Transverse colon (tissue), 4 donors: ENCODE measurements around the gene PPP1R9B. TPM values are rescaled to one million over a fixed set of nuclear protein-coding genes. Genes with fewer than 3 reads are reported as not detected.

Experiments used
- DNase-seq: peaks from one replicate; pipeline ENCODE4 v3.0.0-alpha.2; 2019
- H3K27ac ChIP-seq, 4 donors: fragments of 200-600 bp; sonication (generic); 2 replicates each; pipeline ENCODE4 v1.5.1; 2016 to 2018; ENCODE audit warnings: inconsistent platforms in 4 of 4
- H3K27me3 ChIP-seq: fragments of 200-600 bp; sonication (generic); 2 replicates; pipeline ENCODE4 v1.5.1; 2017; ENCODE audit warnings: inconsistent platforms
- H3K36me3 ChIP-seq, 4 donors: fragments of 200-600 bp; sonication (generic); 2 replicates each; pipeline ENCODE4 v1.5.1; 2017 to 2019; ENCODE audit warnings: inconsistent platforms in 4 of 4
- H3K4me1 ChIP-seq, 4 donors: fragments of 200-600 bp; sonication (generic); 2 replicates each; pipeline ENCODE4 v1.5.1; 2017 to 2020; ENCODE audit warnings: inconsistent platforms in 4 of 4
- H3K4me3 ChIP-seq, 4 donors: fragments of 200-600 bp; sonication (generic); 1 replicate in 1 of 4; 2 replicates in 3 of 4; pipeline versions ENCODE4 v1.5.1 to v1.6.1; 2017 to 2019; ENCODE audit warnings: inconsistent platforms in 4 of 4
- H3K9me3 ChIP-seq, 2 donors: fragments of 200-600 bp; sonication (generic); 2 replicates each; pipeline ENCODE4 v1.5.1; 2017 to 2019; ENCODE audit warnings: inconsistent platforms in 2 of 2
- EP300 ChIP-seq: sonication (generic); formaldehyde crosslinking; IDR thresholded peaks from one replicate; pipeline ENCODE4 v1.6.1; 2017; ENCODE audit warnings: antibody characterized with exemption, low read depth
- POLR2A ChIP-seq: fragments of 450-650 bp; IDR thresholded peaks from one replicate; pipeline ENCODE4 v1.6.1; 2016; ENCODE audit warnings: antibody characterized with exemption, mild to moderate bottlenecking, moderate library complexity
- POLR2AphosphoS5 ChIP-seq, 3 donors: sonication (generic); formaldehyde crosslinking; IDR thresholded peaks; one replicate each; pipeline ENCODE4 v1.6.1; 2016; ENCODE audit warnings: antibody characterized with exemption in 3 of 3
- WGBS, 2 donors: methylation state at CpG; one replicate each; pipeline ENCODE4 v1.1.5; 2018; ENCODE audit warnings: low coverage in 1 of 2; 5-methylcytosine and 5-hydroxymethylcytosine counted together
- in situ Hi-C, 4 donors: fragments of 200-750 bp; cut with MboI; loops; one replicate each; pipeline versions ENCODE4 v1.15.0 to v1.15.1; 2017; ENCODE audit warnings: low sequenced_read_pairs in 3 of 4, low pct_ligation_motif_present in 1 of 4, low pct_unique_long_range_greater_than_20kb in 1 of 4
- intact Hi-C: fragments of 100-400 bp; cut with DNase I; formaldehyde crosslinking; loops from one replicate; pipeline ENCODE4 v1.15.1; 2023; ENCODE audit warnings: low total_unique reads
- total RNA-seq, 4 donors: library from RNA; depleted of rRNA; stranded (reverse); fragments of >200 nt; gene quantifications; one replicate each; pipeline ENCODE4 v1.1.0, GENCODE V29; 2016
- TF ChIP-seq, protein P1 (sequence below), 5 experiments: fragments of 200-600 bp in 3 of 5; fragments of 450-650 bp in 2 of 5; sonication (generic) in 3 of 5; IDR thresholded peaks; 1 replicate in 2 of 5; 2 replicates in 3 of 5; pipeline ENCODE4 v1.5.1; 2016 to 2017; ENCODE audit warnings: antibody characterized with exemption in 5 of 5, inconsistent platforms in 3 of 5, mild to moderate bottlenecking in 2 of 5, moderate library complexity in 1 of 5

The PPP1R9B gene
- total RNA-seq, 4 donors from 2014 or later, result 19.0 to 29.9 (median 27.7) TPM

- 12% methylated on average over 6 of the region's 6 CpGs; no CpG with 5 or more reads in 1 of the 2 donors for WGBS, 2 donors
- no peak overlapping the region for H3K4me3 ChIP-seq
- in situ Hi-C loops, result no loop called here
- H3K27ac ChIP-seq, result no peak overlapping the region
- intact Hi-C loops, result no loop called here
- peak; percentile 49 for DNase-seq
- H3K36me3 ChIP-seq, result no peaks in the 10 kb centered on the region
- TF ChIP-seq POLR2A (no peak), EP300 (no peak), POLR2AphosphoS5 (IDR thresholded peaks at IDR 0.05) (peak in 1 of 3 donors; percentile 8)
- TF ChIP-seq, protein P1, sequence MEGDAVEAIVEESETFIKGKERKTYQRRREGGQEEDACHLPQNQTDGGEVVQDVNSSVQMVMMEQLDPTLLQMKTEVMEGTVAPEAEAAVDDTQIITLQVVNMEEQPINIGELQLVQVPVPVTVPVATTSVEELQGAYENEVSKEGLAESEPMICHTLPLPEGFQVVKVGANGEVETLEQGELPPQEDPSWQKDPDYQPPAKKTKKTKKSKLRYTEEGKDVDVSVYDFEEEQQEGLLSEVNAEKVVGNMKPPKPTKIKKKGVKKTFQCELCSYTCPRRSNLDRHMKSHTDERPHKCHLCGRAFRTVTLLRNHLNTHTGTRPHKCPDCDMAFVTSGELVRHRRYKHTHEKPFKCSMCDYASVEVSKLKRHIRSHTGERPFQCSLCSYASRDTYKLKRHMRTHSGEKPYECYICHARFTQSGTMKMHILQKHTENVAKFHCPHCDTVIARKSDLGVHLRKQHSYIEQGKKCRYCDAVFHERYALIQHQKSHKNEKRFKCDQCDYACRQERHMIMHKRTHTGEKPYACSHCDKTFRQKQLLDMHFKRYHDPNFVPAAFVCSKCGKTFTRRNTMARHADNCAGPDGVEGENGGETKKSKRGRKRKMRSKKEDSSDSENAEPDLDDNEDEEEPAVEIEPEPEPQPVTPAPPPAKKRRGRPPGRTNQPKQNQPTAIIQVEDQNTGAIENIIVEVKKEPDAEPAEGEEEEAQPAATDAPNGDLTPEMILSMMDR (IDR thresholded peaks at IDR 0.05), result peak; percentile 36 to 61 (median 50)
- H3K4me1 ChIP-seq, result peaks cover 16 to 48% (median 34%) of the 10 kb centered on the region in 4 donors
- H3K27me3 ChIP-seq, result peaks cover 18% of the 10 kb centered on the region
- no peaks in the 10 kb centered on the region for H3K9me3 ChIP-seq
These were observed 35.6 kb downstream of the PPP1R9B start for GRCh38 chr17:50114849-50115357.

- intact Hi-C loops, result no loop called here
- H3K4me1 ChIP-seq, result peaks cover 16 to 48% (median 34%) of the 10 kb centered on the region in 4 donors
- WGBS, 2 donors, result 75% methylated on average over 4 of the region's 4 CpGs; no CpG with 5 or more reads in 1 of the 2 donors
These were observed 36.1 kb downstream of the PPP1R9B start for GRCh38 chr17:50114401-50114800.

GRCh38 chr17:50113624-50114320, 36.7 kb downstream of the PPP1R9B start:
- intact Hi-C loops, result no loop called here
- H3K4me1 ChIP-seq, result peaks cover 16 to 48% (median 34%) of the 10 kb centered on the region in 4 donors

More at GRCh38 chr17:50114401-50114800, 36.1 kb downstream of the PPP1R9B start:
- no peak overlapping the region for H3K27ac ChIP-seq
- no peak overlapping the region for H3K4me3 ChIP-seq
- H3K36me3 ChIP-seq, result no peaks in the 10 kb centered on the region
- H3K27me3 ChIP-seq, result peaks cover 18% of the 10 kb centered on the region
- TF ChIP-seq, protein P1 (IDR thresholded peaks at IDR 0.05), result no peak
- TF ChIP-seq POLR2AphosphoS5 (IDR thresholded peaks at IDR 0.05) (no peak), EP300 (no peak), POLR2A (no peak)
- H3K9me3 ChIP-seq, result no peaks in the 10 kb centered on the region
- in situ Hi-C loops, result no loop called here
- no peak for DNase-seq

GRCh38 chr17:50112694-50113093, 37.8 kb downstream of the PPP1R9B start:
- in situ Hi-C loops, result no loop called here
- WGBS, 2 donors, result 56% methylated on average over 10 of the region's 17 CpGs; no CpG with 5 or more reads in 1 of the 2 donors

More at GRCh38 chr17:50113624-50114320, 36.7 kb downstream of the PPP1R9B start:
- peaks cover 18% of the 10 kb centered on the region for H3K27me3 ChIP-seq
- H3K4me3 ChIP-seq, result no peak overlapping the region
- in situ Hi-C loops, result no loop called here
- TF ChIP-seq, protein P1 (IDR thresholded peaks at IDR 0.05), result no peak
- TF ChIP-seq POLR2A, result peak; percentile 8
- TF ChIP-seq EP300, result no peak
- no peaks in the 10 kb centered on the region for H3K9me3 ChIP-seq
- H3K27ac ChIP-seq, result peak overlapping the region in 1 of 4 donors; percentile 78
- no peak for DNase-seq
- 72% methylated on average over 7 of the region's 7 CpGs; no CpG with 5 or more reads in 1 of the 2 donors for WGBS, 2 donors
- no peaks in the 10 kb centered on the region for H3K36me3 ChIP-seq

More at GRCh38 chr17:50112694-50113093, 37.8 kb downstream of the PPP1R9B start:
- no peak for DNase-seq
- TF ChIP-seq POLR2A (no peak), EP300 (no peak), POLR2AphosphoS5 (IDR thresholded peaks at IDR 0.05) (peak in 1 of 3 donors; percentile 41)
- TF ChIP-seq, protein P1 (IDR thresholded peaks at IDR 0.05), result peak in 4 of 5 experiments; percentile 21 to 55 (median 34)
- peaks cover 0 to 5% (median 2%) of the 10 kb centered on the region in 4 donors for H3K36me3 ChIP-seq
- peaks cover 16 to 47% (median 34%) of the 10 kb centered on the region in 4 donors for H3K4me1 ChIP-seq
- intact Hi-C loops, result no loop called here
- peak overlapping the region; percentile 53 to 78 (median 62) for H3K27ac ChIP-seq
- H3K27me3 ChIP-seq, result peaks cover 18% of the 10 kb centered on the region
- no peak overlapping the region for H3K4me3 ChIP-seq
- H3K9me3 ChIP-seq, result no peaks in the 10 kb centered on the region
